ENCODE measurements around the gene SETD1A. TPM values are rescaled to one million over a fixed set of nuclear protein-coding genes. Genes with fewer than 3 reads are reported as not detected.
A peak's percentile ranks its signal among the peaks of the same experiment; 100 is the strongest.

Gene SETD1A
- total and polyA plus RNA-seq, 9 of the 15 experiments (the other 6 are each of a cell fraction or from before 2014, with no cell fraction given) = 0.08 to 36.0 (median 4.2) TPM

GRCh38 chr16:30982548-30983288 is 25.2 kb downstream of the SETD1A start:
- CTCF ChIA-PET (ENCODE audit: low intra/inter-chr PET ratio) = interaction anchor here (0.6 kb wide), 1 partner anchor 391 kb away, joined by 3 read pairs; no protein-coding TSS in a partner anchor
- no peak for TF ChIP-seq SREBF1 (IDR thresholded peaks at IDR 0.05; ENCODE audit: borderline replicate concordance, low read depth, low read length)
- 0 out of 2 replicates have a peak, but pooled peaks have one; percentile 11 for TF ChIP-seq SUPT5H (IDR thresholded peaks at IDR 0.05)
- Histone ChIP-seq H3K79me2 (ENCODE audit: control insufficient read depth, insufficient read depth, low read length) (peaks cover 15% of the 10 kb centered on the region), H3K27ac (ENCODE audit: extremely low read depth, low read depth, low read length) (no peak overlapping the region), H3K36me3 (ENCODE audit: control insufficient read depth, insufficient read depth, low read length) (peaks cover 79% of the 10 kb centered on the region; the same call in 2 of the 3 replicates), H3K9ac (ENCODE audit: insufficient read depth in 1 of 2, low read depth in 2 of 2, low read length in 2 of 2) (peak overlapping the region in 1 of 2 experiments; percentile 66; a peak in 1 of 4 replicates), H3K4me1 (replicated peaks in 1 of 2; ENCODE audit: control insufficient read depth in 2 of 2, insufficient read depth in 2 of 2, low read length in 2 of 2) (peaks cover 7 to 60% of the 10 kb centered on the region in 2 experiments; a peak in 4 of 5 replicates), H4K20me1 (replicated peaks; ENCODE audit: control insufficient read depth, insufficient read depth, low read length) (no peaks in the 10 kb centered on the region; the same call in none of the 2 replicates), H3K4me3 (no peak overlapping the region), H2AFZ (ENCODE audit: low read depth, low read length) (no peak overlapping the region), H3K27me3 (ENCODE audit: control insufficient read depth in 2 of 2, insufficient read depth in 2 of 2, low read length in 2 of 2) (no peaks in the 10 kb centered on the region), H3K9me1 (ENCODE audit: control insufficient read depth, insufficient read depth, low read length) (peaks cover 2% of the 10 kb centered on the region), H3K4me2 (ENCODE audit: insufficient read depth, low read length) (no peak overlapping the region), H3K9me3 (replicated peaks; ENCODE audit: control insufficient read depth, insufficient read depth, low read depth, low read length) (no peaks in the 10 kb centered on the region)
- no peak for DNase-seq (ENCODE audit: extremely low read depth in 1 of 4, low spot score in 3 of 4)
- BruUV-seq (replicated peaks) = no TSS peak
- no peak for FAIRE-seq
- POLR2A ChIA-PET = interaction anchor here (0.6 to 5.7 kb wide), 11 partner anchors 9 to 351 kb away, joined by 3 to 32 read pairs (median 4); partner anchors contain the start of genes FUS, ZNF646 and ZNF668
- 62% methylated on average over 17 of the region's 17 CpGs for WGBS (ENCODE audit: insufficient coverage, low coverage, missing lambda C conversion rate)
- no peak for ATAC-seq
- intact Hi-C loops (cut with micrococcal nuclease) = loop anchor here (10.0 kb wide), 2 partner anchors 162 to 312 kb away; no protein-coding TSS in a partner anchor
- in situ Hi-C loops (cut with MboI) = loop anchor here (10.0 to 25.0 kb wide), 2 partner anchors 312 to 455 kb away; partner anchors contain the start of genes COX6A2 and ZNF843
